HG03460 (cell line): ENCODE results near the gene TMUB2.
A peak's percentile ranks its signal among the peaks of the same experiment; 100 is the strongest.
"Not testable (repeated sequence)": the region's sequence is repeated elsewhere in the genome, so short reads cannot be mapped to it uniquely, and the experiment has no call there.

ENCODE experiments used
- ATAC-seq: cut with Tn5 transposase; IDR thresholded peaks from one replicate; pipeline ENCODE4 v1.9.1; 2021; ENCODE audit not compliant: unreplicated experiment

The TMUB2 gene

GRCh38 chr17:44186307-44187130 is at the start of gene TMUB2:
TMUB2 (plus strand) TSS chr17:44186972; CDS start chr17:44187709, 737 bp downstream.
- peak; percentile 81 for ATAC-seq

GRCh38 chr17:44137891-44138709 is 48.7 kb upstream of the TMUB2 start:
- ATAC-seq: no peak

- not testable (repeated sequence) for ATAC-seq
These were observed 42.9 kb upstream of the TMUB2 start for GRCh38 chr17:44143921-44144320.

GRCh38 chr17:44144966-44145739 is 41.6 kb upstream of the TMUB2 start:
- ATAC-seq: no peak

- ATAC-seq: no peak
These were observed 40.1 kb upstream of the TMUB2 start for GRCh38 chr17:44146375-44147346.

GRCh38 chr17:44147812-44148211 is 39.0 kb upstream of the TMUB2 start:
- no peak for ATAC-seq

GRCh38 chr17:44149066-44149465 is 37.7 kb upstream of the TMUB2 start:
- ATAC-seq: not testable (repeated sequence)

- ATAC-seq: no peak
These were observed 36.9 kb upstream of the TMUB2 start for GRCh38 chr17:44149750-44150329.

- no peak for ATAC-seq
These were observed 33.9 kb upstream of the TMUB2 start for GRCh38 chr17:44152875-44153274.

GRCh38 chr17:44155488-44155887 is 31.3 kb upstream of the TMUB2 start:
- ATAC-seq: no peak

GRCh38 chr17:44159519-44160210 is 27.1 kb upstream of the TMUB2 start:
- ATAC-seq: no peak

- ATAC-seq: no peak
These were observed 22.3 kb upstream of the TMUB2 start for GRCh38 chr17:44164476-44164875.

GRCh38 chr17:44167181-44167861 is 19.5 kb upstream of the TMUB2 start:
- ATAC-seq: no peak

- ATAC-seq: no peak
These were observed 16.7 kb upstream of the TMUB2 start for GRCh38 chr17:44170135-44170498.

- no peak for ATAC-seq
These were observed 16.1 kb upstream of the TMUB2 start, which contains the start of gene ASB16 for GRCh38 chr17:44170499-44171201. ASB16 (plus strand) TSS chr17:44170704; CDS start chr17:44170790, 86 bp downstream.

GRCh38 chr17:44171931-44172455 is 14.8 kb upstream of the TMUB2 start:
- ATAC-seq: no peak

GRCh38 chr17:44174427-44174826 is 12.3 kb upstream of the TMUB2 start:
- ATAC-seq: no peak

- ATAC-seq: no peak
These were observed 10.5 kb upstream of the TMUB2 start for GRCh38 chr17:44176257-44176656.
